Tibial nerve (tissue), 4 donors: ENCODE results near the gene ERFL.

Source experiments
- EP300 ChIP-seq, 2 donors: sonication (generic); formaldehyde crosslinking; IDR thresholded peaks; one replicate each; pipeline ENCODE4 v1.6.1; 2017; ENCODE audit warnings: antibody characterized with exemption in 2 of 2, mild to moderate bottlenecking in 1 of 2
- POLR2A ChIP-seq, 2 donors: fragments of 450-650 bp; IDR thresholded peaks; one replicate each; pipeline ENCODE4 v1.6.1; 2017; ENCODE audit warnings: antibody characterized with exemption in 2 of 2, mild to moderate bottlenecking in 2 of 2, moderate library complexity in 2 of 2
- TF ChIP-seq, protein P1 (sequence below), 5 experiments: fragments of 200-600 bp in 3 of 5; fragments of 450-650 bp in 2 of 5; sonication (generic) in 3 of 5; IDR thresholded peaks; one replicate each; pipeline ENCODE4 v1.5.1; 2016 to 2019; ENCODE audit warnings: antibody characterized with exemption in 5 of 5, mild to moderate bottlenecking in 3 of 5, moderate library complexity in 2 of 5

DNA sequence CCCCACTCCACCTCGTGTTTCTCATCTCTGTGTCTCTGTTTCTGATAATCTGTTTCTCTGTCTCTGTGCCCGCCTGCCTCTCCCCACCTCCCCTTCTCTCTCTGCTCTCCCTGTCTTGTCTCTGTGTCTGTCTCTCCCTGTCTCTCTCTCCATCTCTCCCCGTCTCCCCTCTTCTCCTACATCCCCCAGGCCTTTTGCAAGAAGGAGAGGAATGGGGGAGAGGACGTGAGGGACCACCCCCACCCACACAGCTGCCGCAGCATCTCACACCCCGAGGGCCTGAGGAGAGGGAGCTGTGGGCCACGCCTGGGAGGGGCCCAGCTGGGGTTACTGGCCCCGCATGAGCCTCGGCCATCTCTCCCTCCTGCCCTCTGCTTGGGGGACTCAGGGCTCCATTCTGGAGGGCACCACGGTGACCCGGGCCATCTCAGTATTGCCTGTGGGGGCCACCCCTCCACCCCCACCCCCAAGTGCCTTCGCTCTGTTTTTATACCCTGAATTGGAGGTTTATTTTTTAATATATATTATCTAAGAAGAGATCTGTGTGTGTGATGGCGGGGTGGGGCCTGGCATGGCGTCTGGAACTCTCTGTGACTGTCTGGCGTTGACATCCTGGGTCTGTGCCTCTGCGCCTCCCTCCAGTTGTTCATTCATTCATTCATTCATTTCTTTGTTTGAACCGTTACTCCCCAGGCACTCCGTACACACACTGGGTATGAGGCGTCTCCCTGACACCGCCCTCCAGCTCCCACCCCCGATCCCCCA lies 21.2 kb downstream of the ERFL start:
- no peak for TF ChIP-seq POLR2A (IDR thresholded peaks at IDR 0.05)
- no peak for TF ChIP-seq EP300 (IDR thresholded peaks at IDR 0.05)
- TF ChIP-seq, protein P1, sequence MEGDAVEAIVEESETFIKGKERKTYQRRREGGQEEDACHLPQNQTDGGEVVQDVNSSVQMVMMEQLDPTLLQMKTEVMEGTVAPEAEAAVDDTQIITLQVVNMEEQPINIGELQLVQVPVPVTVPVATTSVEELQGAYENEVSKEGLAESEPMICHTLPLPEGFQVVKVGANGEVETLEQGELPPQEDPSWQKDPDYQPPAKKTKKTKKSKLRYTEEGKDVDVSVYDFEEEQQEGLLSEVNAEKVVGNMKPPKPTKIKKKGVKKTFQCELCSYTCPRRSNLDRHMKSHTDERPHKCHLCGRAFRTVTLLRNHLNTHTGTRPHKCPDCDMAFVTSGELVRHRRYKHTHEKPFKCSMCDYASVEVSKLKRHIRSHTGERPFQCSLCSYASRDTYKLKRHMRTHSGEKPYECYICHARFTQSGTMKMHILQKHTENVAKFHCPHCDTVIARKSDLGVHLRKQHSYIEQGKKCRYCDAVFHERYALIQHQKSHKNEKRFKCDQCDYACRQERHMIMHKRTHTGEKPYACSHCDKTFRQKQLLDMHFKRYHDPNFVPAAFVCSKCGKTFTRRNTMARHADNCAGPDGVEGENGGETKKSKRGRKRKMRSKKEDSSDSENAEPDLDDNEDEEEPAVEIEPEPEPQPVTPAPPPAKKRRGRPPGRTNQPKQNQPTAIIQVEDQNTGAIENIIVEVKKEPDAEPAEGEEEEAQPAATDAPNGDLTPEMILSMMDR (IDR thresholded peaks at IDR 0.05): no peak
